NB4 (cell line): Measurements from ENCODE around the gene SCARB2.

Source experiments
- POLR2A ChIP-seq: IDR thresholded peaks from 2 replicates; pipeline ENCODE4 v1.6.1; 2011; ENCODE audit warnings: mild to moderate bottlenecking; ENCODE audit not compliant: insufficient read length; ENCODE audit errors: extremely low read depth
- TF ChIP-seq, protein P1 (sequence below): IDR thresholded peaks from one replicate; pipeline ENCODE4 v1.5.1; 2012; ENCODE audit warnings: low read depth, low read length

- TF ChIP-seq, protein P1, sequence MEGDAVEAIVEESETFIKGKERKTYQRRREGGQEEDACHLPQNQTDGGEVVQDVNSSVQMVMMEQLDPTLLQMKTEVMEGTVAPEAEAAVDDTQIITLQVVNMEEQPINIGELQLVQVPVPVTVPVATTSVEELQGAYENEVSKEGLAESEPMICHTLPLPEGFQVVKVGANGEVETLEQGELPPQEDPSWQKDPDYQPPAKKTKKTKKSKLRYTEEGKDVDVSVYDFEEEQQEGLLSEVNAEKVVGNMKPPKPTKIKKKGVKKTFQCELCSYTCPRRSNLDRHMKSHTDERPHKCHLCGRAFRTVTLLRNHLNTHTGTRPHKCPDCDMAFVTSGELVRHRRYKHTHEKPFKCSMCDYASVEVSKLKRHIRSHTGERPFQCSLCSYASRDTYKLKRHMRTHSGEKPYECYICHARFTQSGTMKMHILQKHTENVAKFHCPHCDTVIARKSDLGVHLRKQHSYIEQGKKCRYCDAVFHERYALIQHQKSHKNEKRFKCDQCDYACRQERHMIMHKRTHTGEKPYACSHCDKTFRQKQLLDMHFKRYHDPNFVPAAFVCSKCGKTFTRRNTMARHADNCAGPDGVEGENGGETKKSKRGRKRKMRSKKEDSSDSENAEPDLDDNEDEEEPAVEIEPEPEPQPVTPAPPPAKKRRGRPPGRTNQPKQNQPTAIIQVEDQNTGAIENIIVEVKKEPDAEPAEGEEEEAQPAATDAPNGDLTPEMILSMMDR: no peak
- no peak for TF ChIP-seq POLR2A
Measured at GRCh38 chr4:76240236-76240635, 26.6 kb upstream of the SCARB2 start.
